Esophagus squamous epithelium (tissue), 5 donors: ENCODE measurements around the gene PIK3C2B. TPM values are rescaled to one million over a fixed set of nuclear protein-coding genes. Genes with fewer than 3 reads are reported as not detected.

Experiments used
- DNase-seq: peaks from one replicate; lab custom pipeline; 2025; lab: John Stamatoyannopoulos, UW
- H3K27ac ChIP-seq, 4 donors: fragments of 200-600 bp; sonication (generic); one replicate each; pipeline ENCODE4 v1.5.1; 2016 to 2019; ENCODE audit warnings: mild to moderate bottlenecking in 1 of 4
- H3K27me3 ChIP-seq, 4 donors: fragments of 200-600 bp; sonication (generic); 1 replicate in 3 of 4; 2 replicates in 1 of 4; pipeline versions ENCODE4 v1.5.1 to v1.6.0; 2017 to 2021; ENCODE audit warnings: antibody characterized with exemption in 1 of 4
- H3K36me3 ChIP-seq, 3 donors: fragments of 200-600 bp; sonication (generic); one replicate each; pipeline ENCODE4 v1.5.1; 2016 to 2019
- H3K4me1 ChIP-seq, 3 donors: fragments of 200-600 bp; sonication (generic); one replicate each; pipeline ENCODE4 v1.5.1; 2017 to 2019
- H3K4me3 ChIP-seq, 4 donors: fragments of 200-600 bp; sonication (generic); 1 replicate in 3 of 4; 2 replicates in 1 of 4; pipeline ENCODE4 v1.5.1; 2016 to 2019; ENCODE audit warnings: mild to moderate bottlenecking in 2 of 4, moderate library complexity in 1 of 4
- H3K9me3 ChIP-seq, 3 donors: fragments of 200-600 bp; sonication (generic); one replicate each; pipeline ENCODE4 v1.5.1; 2016 to 2019
- CTCF ChIP-seq, 6 experiments: fragments of 450-650 bp in 4 of 6; fragments of 200-600 bp in 2 of 6; sonication (generic) in 2 of 6; IDR thresholded peaks; one replicate each; pipeline ENCODE4 v1.5.1; 2016 to 2019; ENCODE audit warnings: antibody characterized with exemption in 6 of 6, mild to moderate bottlenecking in 4 of 6, moderate library complexity in 4 of 6
- POLR2A ChIP-seq, 4 donors: fragments of 450-650 bp; IDR thresholded peaks; one replicate each; pipeline ENCODE4 v1.6.1; 2017; ENCODE audit warnings: antibody characterized with exemption in 4 of 4, mild to moderate bottlenecking in 4 of 4, moderate library complexity in 3 of 4
- WGBS, 2 donors: methylation state at CpG; one replicate each; pipeline ENCODE4 v1.1.5; 2018; 5-methylcytosine and 5-hydroxymethylcytosine counted together
- intact Hi-C: fragments of 100-400 bp; cut with DNase I; formaldehyde crosslinking; loops from one replicate; pipeline ENCODE4 v1.15.0; 2022
- total RNA-seq, 4 donors: library from RNA; depleted of rRNA; stranded (reverse); fragments of >200 nt; gene quantifications; one replicate each; pipeline ENCODE4 v1.1.0, GENCODE V29; 2016
- donor health status: DM: yes; HTN: yes; CAD: no.

Gene PIK3C2B
- total RNA-seq, 4 donors from 2014 or later = 19.4 to 40.2 (median 21.3) TPM

GRCh38 chr1:204473400-204473965 lies 21.1 kb downstream of the PIK3C2B start:
- H3K4me3 ChIP-seq = no peak overlapping the region

GRCh38 chr1:204472660-204473059 lies 21.9 kb downstream of the PIK3C2B start:
- no peaks in the 10 kb centered on the region for H3K9me3 ChIP-seq
- TF ChIP-seq POLR2A (IDR thresholded peaks at IDR 0.05) (no peak), CTCF (IDR thresholded peaks at IDR 0.05) (no peak)
- H3K4me1 ChIP-seq = peaks cover 8 to 36% (median 22%) of the 10 kb centered on the region in 3 donors
- DNase-seq = no peak
- no peak overlapping the region for H3K4me3 ChIP-seq
- H3K27me3 ChIP-seq = no peaks in the 10 kb centered on the region
- no peak overlapping the region for H3K27ac ChIP-seq
- 83 to 89% methylated on average over 2 of the region's 2 CpGs for whole genome bisulfite sequencing, 2 donors
- H3K36me3 ChIP-seq = peaks cover 5 to 27% (median 6%) of the 10 kb centered on the region in 3 donors
- intact Hi-C loops = no loop called here

More at GRCh38 chr1:204473400-204473965, 21.1 kb downstream of the PIK3C2B start:
- intact Hi-C loops = no loop called here
- Histone ChIP-seq H3K36me3 (peaks cover 1 to 20% (median 3%) of the 10 kb centered on the region in 3 donors), H3K9me3 (no peaks in the 10 kb centered on the region), H3K4me1 (peaks cover 16 to 36% (median 30%) of the 10 kb centered on the region in 3 donors), H3K27ac (no peak overlapping the region), H3K27me3 (no peaks in the 10 kb centered on the region)
- WGBS, 2 donors = 74 to 92% methylated on average over 1 of the region's 1 CpG
- DNase-seq = no peak
- TF ChIP-seq CTCF (IDR thresholded peaks at IDR 0.05) (no peak), POLR2A (IDR thresholded peaks at IDR 0.05) (no peak)

- DNase-seq = no peak
- Histone ChIP-seq H3K36me3 (peaks cover 5 to 33% (median 6%) of the 10 kb centered on the region in 3 donors), H3K4me1 (peaks cover 0 to 33% (median 17%) of the 10 kb centered on the region in 3 donors), H3K4me3 (no peak overlapping the region), H3K27ac (no peak overlapping the region), H3K27me3 (no peaks in the 10 kb centered on the region), H3K9me3 (no peaks in the 10 kb centered on the region)
- 91 to 92% methylated on average over 4 of the region's 4 CpGs for WGBS, 2 donors
- intact Hi-C loops = no loop called here
- TF ChIP-seq POLR2A (IDR thresholded peaks at IDR 0.05) (no peak), CTCF (IDR thresholded peaks at IDR 0.05) (no peak)
Observed at GRCh38 chr1:204471687-204472086, 22.9 kb downstream of the PIK3C2B start.

GRCh38 chr1:204469304-204469703 lies 25.3 kb downstream of the PIK3C2B start:
- Histone ChIP-seq H3K9me3 (no peaks in the 10 kb centered on the region), H3K4me1 (peaks cover 11 to 44% (median 27%) of the 10 kb centered on the region in 3 donors), H3K4me3 (no peak overlapping the region), H3K27ac (no peak overlapping the region), H3K27me3 (no peaks in the 10 kb centered on the region), H3K36me3 (peaks cover 5 to 47% (median 6%) of the 10 kb centered on the region in 3 donors)
- intact Hi-C loops = no loop called here
- WGBS, 2 donors = 90 to 96% methylated on average over 6 to 7 of the region's 10 CpGs
- DNase-seq = no peak
- TF ChIP-seq POLR2A (IDR thresholded peaks at IDR 0.05) (no peak), CTCF (IDR thresholded peaks at IDR 0.05) (no peak)

DNA sequence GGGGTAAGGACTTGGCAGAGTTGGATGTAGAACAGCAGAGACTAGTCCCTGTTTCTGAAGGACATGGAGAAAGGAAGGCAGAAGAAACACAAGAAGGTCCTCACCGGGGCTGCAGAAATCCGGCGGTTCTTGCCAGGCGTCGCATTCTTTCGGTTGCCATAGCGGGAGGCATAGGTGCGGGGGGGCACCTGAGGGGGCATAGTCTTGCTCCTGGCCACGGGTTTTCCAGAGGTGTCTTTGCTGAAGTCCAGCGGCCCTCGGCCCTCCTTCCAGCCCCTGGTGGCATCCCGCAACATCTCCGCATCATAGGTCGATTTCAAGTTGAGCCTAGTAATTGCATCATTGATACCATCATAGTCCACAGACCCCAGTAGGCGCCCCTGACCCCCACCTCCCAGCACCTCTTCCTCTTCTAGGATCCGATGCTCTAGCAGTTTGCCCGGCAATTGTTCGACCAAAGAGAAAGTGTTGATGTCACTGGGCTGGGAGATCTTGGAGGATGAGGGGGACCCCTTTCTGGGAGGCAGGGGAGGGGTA lies 25.8 kb downstream of the PIK3C2B start:
- no peak for TF ChIP-seq CTCF (IDR thresholded peaks at IDR 0.05)
- no peak for TF ChIP-seq POLR2A (IDR thresholded peaks at IDR 0.05)
- peaks cover 5 to 51% (median 6%) of the 10 kb centered on the region in 3 donors for H3K36me3 ChIP-seq
- no peaks in the 10 kb centered on the region for H3K9me3 ChIP-seq
- DNase-seq = no peak
- no peak overlapping the region for H3K4me3 ChIP-seq
- peak overlapping the region in 1 of 4 donors; percentile 2 for H3K27ac ChIP-seq
- H3K27me3 ChIP-seq = no peaks in the 10 kb centered on the region
- intact Hi-C loops = no loop called here
- H3K4me1 ChIP-seq = peaks cover 15 to 48% (median 31%) of the 10 kb centered on the region in 3 donors
- WGBS, 2 donors = 85 to 90% methylated on average over 16 to 17 of the region's 18 CpGs
